Sciatic nerve (tissue), 2 donors: ENCODE results near the gene VPS52. TPM values are rescaled to one million over a fixed set of nuclear protein-coding genes. Genes with fewer than 3 reads are reported as not detected.

Experiments used
- ATAC-seq: fragments of 200-7000 bp; cut with Tn5 transposase; one replicate; pipeline ENCODE4 v1.9.1; 2020; ENCODE audit warnings: mild to moderate bottlenecking, moderate library complexity
- DNase-seq: peaks from one replicate; pipeline ENCODE4 v3.0.0-alpha.2; 2020; ENCODE audit warnings: low spot score
- intact Hi-C: fragments of 100-400 bp; cut with DNase I; formaldehyde crosslinking; loops from one replicate; pipeline ENCODE4 v1.14.2; 2022
- microRNA-seq: library from miRNA; unstranded; fragments of <30 nt; microRNA quantifications from one replicate; pipeline ENCODE4 v1.2.0, GENCODE V29; 2020
- total RNA-seq: library from RNA; stranded (reverse); fragmentation: NEBNext Ultra II Directional; extraction: Animal tissue kit (Norgen Biotek cat#: 25700); gene quantifications from one replicate; pipeline ENCODE4 v1.2.1, GENCODE V29; 2021
- donor health status: DM: no; HTN: no; CAD: no.
- donor health status: DM: no; HTN: no; CAD: no.

The VPS52 gene
- total RNA-seq, 1 donor from 2014 or later: 50.0 TPM

DNA sequence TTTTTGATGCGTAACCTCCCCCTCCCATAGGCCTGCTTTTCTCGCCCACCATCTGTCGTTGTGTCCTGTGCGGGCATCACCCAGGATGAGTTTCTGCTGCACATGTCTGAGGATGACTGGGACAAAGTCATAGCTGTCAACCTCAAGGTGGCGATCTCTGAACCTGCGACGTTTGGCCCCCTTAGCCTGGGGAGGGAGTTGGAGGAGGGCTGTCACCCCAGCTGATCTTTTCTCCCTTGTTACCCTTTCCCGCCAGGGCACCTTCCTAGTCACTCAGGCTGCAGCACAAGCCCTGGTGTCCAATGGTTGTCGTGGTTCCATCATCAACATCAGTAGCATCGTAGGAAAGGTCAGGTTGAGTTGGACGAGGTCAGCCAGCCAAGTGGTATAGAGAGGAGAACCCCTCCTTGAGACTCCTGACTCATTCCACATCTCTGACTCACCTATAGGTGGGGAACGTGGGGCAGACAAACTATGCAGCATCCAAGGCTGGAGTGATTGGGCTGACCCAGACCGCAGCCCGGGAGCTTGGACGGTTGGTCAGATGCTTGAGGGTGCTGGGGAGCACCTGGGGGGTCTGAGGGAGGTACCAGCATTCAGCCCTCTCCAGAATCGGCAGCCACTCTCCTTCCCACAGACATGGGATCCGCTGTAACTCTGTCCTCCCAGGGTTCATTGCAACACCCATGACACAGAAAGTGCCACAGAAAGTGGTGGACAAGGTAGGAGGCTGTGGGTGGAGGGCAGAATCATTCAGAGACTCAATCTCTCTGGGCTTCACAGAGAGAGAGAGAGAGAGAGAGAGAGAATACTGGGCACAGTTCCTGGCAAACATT, 66.3 kb downstream of the VPS52 start:
- DNase-seq (no peak), ATAC-seq (no peak)
- intact Hi-C loops: no loop called here

DNA sequence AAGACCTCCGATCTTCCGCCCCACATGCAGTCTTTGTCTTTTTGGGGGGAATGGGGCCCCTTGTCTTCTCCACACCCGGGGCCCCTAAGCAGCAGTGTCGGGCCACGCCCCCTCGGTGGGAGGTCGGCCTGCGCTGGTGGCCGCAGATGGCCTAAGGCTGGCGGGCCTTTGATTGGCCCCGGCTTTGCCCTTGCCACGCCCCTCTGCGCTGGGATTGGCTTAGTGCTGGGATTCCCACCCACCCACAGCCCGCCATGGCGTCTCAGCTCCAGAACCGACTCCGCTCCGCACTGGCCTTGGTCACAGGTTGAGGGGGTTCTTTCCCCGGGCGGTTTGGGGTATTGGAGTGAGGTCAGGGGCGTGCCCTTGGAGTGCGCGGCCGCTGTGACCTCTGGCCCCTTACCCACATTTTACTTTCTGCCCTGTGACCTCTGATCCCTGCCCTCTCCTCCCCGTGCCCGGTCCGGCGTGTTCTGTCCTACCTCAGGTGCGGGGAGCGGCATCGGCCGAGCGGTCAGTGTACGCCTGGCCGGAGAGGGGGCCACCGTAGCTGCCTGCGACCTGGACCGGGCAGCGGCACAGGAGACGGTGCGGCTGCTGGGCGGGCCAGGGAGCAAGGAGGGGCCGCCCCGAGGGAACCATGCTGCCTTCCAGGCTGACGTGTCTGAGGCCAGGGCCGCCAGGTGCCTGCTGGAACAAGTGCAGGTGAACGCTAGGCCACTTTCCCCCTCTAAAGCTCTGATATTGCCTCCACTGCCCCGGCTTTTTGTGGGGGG, 67.1 kb downstream of the VPS52 start, which contains the start of gene HSD17B8:
TSS of gene HSD17B8 (plus strand) at position 241 of the 776 bp plus-strand sequence. CDS start at position 255, 14 bp downstream.
- ATAC-seq (peak; percentile 81), DNase-seq (peak; percentile 98)
- intact Hi-C loops: no loop called here

DNA sequence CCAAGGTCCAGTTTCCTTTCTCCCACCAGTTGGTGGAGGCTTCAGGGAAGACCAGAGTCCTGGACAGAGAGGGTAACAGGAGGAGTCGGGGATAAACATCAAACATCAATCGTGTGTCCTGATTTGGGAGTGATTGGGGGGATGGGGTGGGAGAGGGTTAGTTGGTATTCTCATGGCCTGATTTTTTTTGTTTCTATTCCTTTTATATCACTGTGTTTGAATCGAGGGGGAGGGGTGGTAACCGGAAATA, 67.6 kb downstream of the VPS52 start:
- no peak for ATAC-seq
- intact Hi-C loops: no loop called here
- no peak for DNase-seq

DNA sequence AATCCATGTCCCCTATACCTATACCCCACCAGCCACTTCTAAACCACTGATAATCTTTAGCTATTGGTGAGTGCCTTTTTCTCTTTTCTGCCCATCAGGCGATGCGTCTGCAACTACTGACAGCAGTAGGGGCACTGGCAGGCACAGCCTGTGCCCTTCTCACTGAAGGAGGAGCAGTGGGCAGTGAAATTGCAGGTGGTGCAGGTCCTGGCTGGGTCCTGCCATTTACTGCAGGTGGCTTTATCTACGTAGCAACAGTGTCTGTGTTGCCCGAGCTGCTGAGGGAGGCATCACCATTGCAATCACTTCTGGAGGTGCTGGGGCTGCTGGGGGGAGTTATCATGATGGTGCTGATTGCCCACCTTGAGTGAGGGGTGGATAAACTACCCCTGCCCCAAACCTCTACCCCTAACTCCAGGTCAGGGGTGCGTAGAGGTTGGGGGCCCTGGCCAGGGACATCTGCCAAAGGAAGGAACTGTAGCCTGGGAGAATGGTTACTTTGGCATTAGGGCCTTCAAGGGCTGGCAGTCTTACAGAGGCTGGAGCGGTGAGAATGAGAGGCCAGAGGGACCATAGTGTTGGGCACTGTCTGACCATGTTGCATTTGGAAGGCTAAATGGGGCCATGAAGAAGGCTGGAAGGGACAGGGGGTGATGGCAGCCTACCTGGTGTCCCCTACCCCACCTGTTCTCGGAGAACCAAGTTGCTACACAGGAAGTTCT, 68.1 kb downstream of the VPS52 start:
- ATAC-seq (no peak), DNase-seq (no peak)
- intact Hi-C loops: no loop called here

DNA sequence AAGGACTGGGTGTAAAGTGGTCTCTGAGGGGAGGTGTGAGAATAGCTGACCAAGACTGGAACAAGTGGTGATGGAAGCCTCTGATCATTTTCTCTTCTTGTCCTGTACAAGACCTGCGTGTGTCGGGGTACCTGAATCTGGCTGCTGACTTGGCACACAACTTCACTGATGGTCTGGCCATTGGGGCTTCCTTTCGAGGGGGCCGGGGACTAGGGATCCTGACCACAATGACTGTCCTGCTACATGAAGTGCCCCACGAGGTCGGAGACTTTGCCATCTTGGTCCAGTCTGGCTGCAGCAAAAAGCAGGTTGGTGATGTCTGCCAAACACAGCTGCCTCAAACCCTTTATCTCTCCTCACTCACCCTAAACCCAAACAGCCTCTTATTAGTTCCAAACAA, 68.9 kb downstream of the VPS52 start:
- DNase-seq (no peak), ATAC-seq (no peak)
- intact Hi-C loops: no loop called here

DNA sequence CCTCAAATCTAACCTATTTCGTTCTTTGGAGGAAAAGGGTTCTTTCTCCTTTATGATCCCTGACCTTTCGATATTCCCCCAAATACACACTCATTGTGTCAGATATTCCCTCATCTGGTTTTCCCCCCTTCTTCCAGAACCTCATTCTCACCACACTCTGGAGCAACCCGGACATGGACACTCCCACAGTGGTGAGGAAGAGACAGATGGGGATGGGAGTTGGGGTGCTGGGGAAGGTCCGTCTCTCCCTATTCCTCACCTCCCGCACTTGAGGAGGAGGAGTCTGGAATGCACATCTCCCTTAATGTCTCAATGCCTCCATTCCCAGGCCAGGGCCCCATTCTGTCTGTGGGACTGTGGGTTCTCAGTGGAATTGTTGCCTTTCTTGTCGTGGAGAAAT, 69.7 kb downstream of the VPS52 start:
- DNase-seq: no peak
- intact Hi-C loops: no loop called here
- no peak for ATAC-seq

DNA sequence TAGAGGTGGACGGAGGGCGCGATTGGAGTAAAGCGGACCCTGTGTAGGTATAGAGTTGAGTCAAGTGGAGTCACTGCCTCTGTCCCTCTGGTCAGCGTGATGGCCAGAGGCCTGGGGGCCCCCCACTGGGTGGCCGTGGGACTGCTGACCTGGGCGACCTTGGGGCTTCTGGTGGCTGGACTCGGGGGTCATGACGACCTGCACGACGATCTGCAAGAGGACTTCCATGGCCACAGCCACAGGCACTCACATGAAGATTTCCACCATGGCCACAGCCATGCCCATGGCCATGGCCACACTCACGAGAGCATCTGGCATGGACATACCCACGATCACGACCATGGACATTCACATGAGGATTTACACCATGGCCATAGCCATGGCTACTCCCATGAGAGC, 70.5 kb downstream of the VPS52 start:
- intact Hi-C loops: no loop called here
- ATAC-seq: peak; percentile 2
- DNase-seq: no peak

Small RNA genes lying within 50 kb of the gene (microRNA-seq; reads per million reads assigned to microRNA genes)
- gene MIR219A1 (2.9 reads per million), gene MIR6834 (not detected), gene MIR6873 (not detected)

Other genes with a start within 250 kb of the VPS52 start
- 141 TPM for gene HLA-DPA1, start 198.2 kb downstream of the VPS52 start, total RNA-seq
- gene HLA-DPB1, start 195.9 kb downstream of the VPS52 start, total RNA-seq: 138 TPM
- 5.6 TPM for gene COL11A2, start 79.4 kb downstream of the VPS52 start, total RNA-seq
- gene RXRB, start 71.2 kb downstream of the VPS52 start, total RNA-seq: 54.0 TPM
- gene SLC39A7, start 71.0 kb downstream of the VPS52 start, total RNA-seq: 65.3 TPM
- gene HSD17B8, start 67.2 kb downstream of the VPS52 start, total RNA-seq: 12.7 TPM
- 39.5 TPM for gene RING1, start 63.4 kb downstream of the VPS52 start, total RNA-seq
- gene RPS18, start 199 bp upstream of the VPS52 start, total RNA-seq: 1,733 TPM
- 14.8 TPM for gene B3GALT4, start 5.2 kb upstream of the VPS52 start, total RNA-seq
- gene WDR46, start 17.4 kb upstream of the VPS52 start, total RNA-seq: 32.4 TPM
- 27.1 TPM for gene PFDN6, start 17.7 kb upstream of the VPS52 start, total RNA-seq
- 83.5 TPM for gene RGL2, start 27.1 kb upstream of the VPS52 start, total RNA-seq
- gene TAPBP, start 42.2 kb upstream of the VPS52 start, total RNA-seq: 85.5 TPM
- 23.2 TPM for gene ZBTB22, start 45.9 kb upstream of the VPS52 start, total RNA-seq
- gene DAXX, start 51.1 kb upstream of the VPS52 start, total RNA-seq: 35.9 TPM
- gene KIFC1, start 119.9 kb upstream of the VPS52 start, total RNA-seq: 1.5 TPM
- 107 TPM for gene PHF1, start 139.1 kb upstream of the VPS52 start, total RNA-seq
- gene CUTA, start 146.2 kb upstream of the VPS52 start, total RNA-seq: 107 TPM
- 30.2 TPM for gene SYNGAP1, start 148.2 kb upstream of the VPS52 start, total RNA-seq
- 6.5 TPM for gene ZBTB9, start 182.7 kb upstream of the VPS52 start, total RNA-seq